DMS53 (cell line): ENCODE results near the gene RNF169.
"Not testable (repeated sequence)": the region's sequence is repeated elsewhere in the genome, so short reads cannot be mapped to it uniquely, and the experiment has no call there.

Experiments
- DNase-seq: peaks from one replicate; lab custom pipeline; 2025; lab: John Stamatoyannopoulos, UW

Gene RNF169

DNA sequence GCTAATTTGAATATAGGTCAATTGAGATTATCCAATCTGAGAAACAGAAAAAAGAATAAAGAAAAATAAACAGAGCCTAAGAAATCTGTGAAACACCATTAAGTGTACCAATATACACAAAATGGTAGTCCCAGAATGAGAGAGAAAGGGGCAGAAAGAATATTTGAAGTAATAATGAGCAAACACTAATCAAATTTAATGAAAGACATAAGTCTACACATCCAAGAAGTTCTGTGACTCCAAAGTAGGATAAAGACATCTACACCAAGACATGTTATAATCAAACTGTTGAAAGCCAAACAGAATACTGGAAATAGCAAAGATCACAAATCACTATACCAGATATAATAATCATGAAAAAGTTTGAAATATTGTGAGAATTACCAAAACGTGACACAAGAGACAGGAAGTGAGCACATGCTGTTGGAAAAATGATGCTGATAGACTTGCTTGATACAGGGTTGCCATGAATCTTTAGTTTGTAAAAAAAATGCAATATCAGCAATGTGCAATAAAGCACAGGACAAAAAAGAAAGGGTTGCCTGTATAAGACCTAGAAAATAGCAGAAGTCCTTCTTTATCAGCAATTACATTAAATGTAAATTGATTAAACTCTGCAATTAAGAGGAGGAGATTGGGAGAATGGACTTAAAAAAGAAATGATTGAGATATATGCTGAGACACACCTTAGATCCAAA is 75.8 kb downstream of the RNF169 start:
- no peak for DNase-seq

DNA sequence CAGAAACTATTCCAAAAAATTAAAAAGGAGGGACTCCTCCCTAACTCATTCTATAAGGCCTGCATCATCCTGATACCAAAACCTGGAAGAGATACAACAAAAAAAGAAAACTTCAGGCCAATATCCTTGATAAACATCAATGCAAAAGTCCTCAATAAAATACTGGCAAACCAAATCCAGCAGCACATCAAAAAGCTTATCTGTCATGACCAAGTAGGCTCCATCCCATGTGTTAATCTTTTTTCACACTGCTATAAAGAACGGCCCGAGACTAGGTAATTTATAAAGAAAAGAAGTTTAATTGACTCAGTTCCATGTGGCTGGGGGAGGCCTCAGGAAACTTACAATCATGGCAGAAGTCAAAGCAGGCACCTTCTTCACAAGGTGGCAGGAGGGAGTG is 76.9 kb downstream of the RNF169 start:
- DNase-seq: not testable (repeated sequence)

- DNase-seq: peak; percentile 59
Observed at GRCh38 chr11:74826901-74827300, 78.3 kb downstream of the RNF169 start.

DNA sequence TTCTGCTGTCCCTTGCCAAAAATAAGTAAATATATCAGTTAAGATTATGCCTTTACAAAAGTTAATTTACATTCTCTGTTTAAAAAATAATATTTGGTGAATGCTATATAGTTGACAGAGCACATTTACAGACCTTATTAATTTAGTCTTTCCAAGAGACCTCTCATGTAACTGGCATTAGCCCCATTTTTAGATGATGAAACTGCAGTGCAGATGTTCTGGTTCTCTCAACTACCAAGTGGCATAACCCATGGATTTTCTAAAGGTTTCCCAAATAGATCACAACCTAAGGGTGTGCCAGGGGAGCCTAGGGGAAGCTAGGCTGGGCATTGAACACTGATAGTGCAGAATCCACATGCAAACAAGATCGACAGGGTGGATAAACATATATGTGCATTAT is 88.5 kb downstream of the RNF169 start:
- no peak for DNase-seq

GRCh38 chr11:74838188-74838587 is 89.5 kb downstream of the RNF169 start:
- no peak for DNase-seq

- no peak for DNase-seq
Observed at GRCh38 chr11:74839446-74839845, 90.8 kb downstream of the RNF169 start.

GRCh38 chr11:74839971-74840370 is 91.3 kb downstream of the RNF169 start:
- no peak for DNase-seq

GRCh38 chr11:74840486-74840885 is 91.8 kb downstream of the RNF169 start:
- DNase-seq: no peak

GRCh38 chr11:74842967-74843366 is 94.3 kb downstream of the RNF169 start:
- no peak for DNase-seq

GRCh38 chr11:74844072-74844471 is 95.4 kb downstream of the RNF169 start:
- no peak for DNase-seq

- no peak for DNase-seq
Observed at GRCh38 chr11:74844865-74845264, 96.2 kb downstream of the RNF169 start.

GRCh38 chr11:74845978-74846517 is 97.4 kb downstream of the RNF169 start:
- DNase-seq: no peak

DNA sequence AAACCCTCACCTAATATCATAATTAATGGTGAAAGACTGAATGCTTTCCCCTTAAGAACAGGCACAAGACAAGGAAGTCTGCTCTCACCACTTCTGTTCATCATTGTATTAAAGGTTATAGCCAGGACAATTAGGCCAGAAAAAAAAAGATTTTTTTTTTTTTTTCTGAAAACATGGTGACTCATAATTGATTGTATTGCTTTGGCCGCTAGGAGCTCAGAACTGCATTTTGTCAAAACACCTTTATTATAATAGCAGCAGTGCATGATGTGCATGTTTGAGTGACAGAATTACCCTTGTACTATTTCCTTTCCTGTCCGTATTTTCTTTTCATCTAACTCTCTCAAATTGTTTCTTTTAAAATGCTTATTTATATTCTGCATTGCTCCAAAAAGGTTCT is 98.1 kb downstream of the RNF169 start:
- DNase-seq: peak; percentile 65

DNA sequence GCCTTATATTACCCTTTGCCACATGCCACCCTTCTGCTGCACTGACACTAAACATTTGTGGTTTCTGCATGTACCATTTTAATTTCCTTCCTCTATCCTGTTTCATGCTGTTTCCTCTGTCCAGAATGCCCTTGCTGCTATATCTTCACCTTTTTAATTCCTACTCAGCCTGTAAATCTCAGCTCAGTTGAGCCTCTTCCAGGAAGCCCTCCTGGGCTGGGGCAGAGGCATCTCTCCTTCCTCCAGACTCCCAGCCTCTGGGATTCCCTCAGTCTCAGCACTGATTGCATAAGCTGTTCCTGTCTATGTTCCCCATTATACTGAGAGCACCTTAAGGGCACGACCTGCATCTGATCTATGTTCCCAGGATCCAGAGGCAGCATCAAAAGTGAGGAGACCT is 98.7 kb downstream of the RNF169 start:
- DNase-seq: no peak

DNA sequence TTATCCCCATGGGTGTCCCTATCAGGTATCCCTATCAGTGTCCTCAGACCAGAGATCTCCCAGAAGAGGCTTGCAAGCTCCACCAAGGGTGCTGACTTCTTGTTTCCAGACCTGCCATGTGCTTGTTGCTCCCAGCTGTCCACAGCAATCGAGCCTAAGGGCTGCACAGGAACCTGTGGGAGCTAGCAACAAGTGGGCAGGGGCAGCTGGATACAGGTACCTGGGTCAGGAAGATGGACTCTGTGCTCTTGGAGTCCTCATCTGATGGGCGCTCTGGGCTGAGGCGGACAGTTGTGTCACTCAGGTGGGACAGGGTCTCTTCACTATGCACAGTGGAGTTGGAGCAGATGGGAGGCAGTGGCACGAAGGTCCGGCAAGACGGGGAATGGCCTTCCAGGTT is 99.2 kb downstream of the RNF169 start:
- DNase-seq: no peak

- DNase-seq: no peak
Observed at GRCh38 chr11:74849525-74850391, 101.1 kb downstream of the RNF169 start.

- DNase-seq: no peak
Observed at GRCh38 chr11:74853223-74853622, 104.6 kb downstream of the RNF169 start.

DNA sequence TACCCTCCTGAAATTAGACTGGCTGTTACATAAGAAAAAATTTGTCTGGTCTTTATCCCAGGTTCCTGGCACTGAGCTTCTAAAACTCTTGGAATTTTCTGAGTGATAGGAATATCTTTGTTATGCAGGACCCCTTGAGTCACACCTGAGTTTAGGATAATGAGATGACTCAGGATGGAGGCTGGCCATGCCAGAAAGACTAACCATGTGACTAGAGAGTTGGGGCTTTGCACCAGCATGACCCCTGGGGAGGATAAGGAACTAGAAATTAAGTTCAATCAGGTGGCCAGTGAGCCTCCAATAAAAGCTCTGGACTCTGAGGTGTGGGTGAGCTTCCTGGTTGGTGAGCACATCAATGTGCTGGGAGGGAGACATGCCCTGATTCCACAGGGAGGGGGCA is 112.1 kb downstream of the RNF169 start:
- DNase-seq: no peak

DNA sequence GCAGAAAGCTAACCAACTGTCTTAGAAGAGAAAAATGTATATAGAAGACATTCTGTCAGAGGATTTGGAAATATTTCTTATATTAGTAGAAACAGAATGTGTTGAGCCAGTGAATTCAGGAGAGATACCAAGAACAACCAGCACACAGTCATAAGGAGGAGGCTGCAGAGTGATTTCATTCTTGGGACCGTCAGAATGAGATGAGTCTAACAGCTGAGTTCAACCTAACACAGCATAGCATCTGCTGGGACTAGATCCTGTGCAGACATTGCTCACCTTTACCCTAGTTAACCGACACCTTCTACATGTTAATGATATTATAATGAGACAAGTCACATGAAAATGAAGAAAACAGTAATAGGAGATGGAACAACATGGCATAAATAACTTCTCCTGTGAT is 114.8 kb downstream of the RNF169 start:
- DNase-seq: no peak

- DNase-seq: no peak
Observed at GRCh38 chr11:74866557-74866956, 117.9 kb downstream of the RNF169 start.

DNA sequence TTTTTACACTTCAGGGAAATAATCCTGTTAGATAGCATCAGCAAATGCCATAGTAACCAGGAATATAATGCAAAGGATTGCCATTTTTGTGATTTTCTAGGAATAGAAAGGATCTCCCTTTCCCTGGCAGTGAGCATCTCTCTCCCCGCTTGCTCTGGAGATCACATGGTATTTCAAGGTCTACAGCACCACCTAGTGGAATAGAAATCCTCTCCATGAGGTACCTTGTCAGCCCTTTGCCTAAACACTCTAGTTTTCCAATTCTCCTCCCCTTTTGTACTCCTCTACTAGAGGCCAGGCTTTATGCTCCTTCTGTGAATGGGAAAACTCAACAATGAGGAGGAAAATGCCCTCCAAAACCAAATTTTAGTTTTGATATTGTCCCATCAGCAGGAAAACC is 121.8 kb downstream of the RNF169 start:
- peak; percentile 89 for DNase-seq

DNA sequence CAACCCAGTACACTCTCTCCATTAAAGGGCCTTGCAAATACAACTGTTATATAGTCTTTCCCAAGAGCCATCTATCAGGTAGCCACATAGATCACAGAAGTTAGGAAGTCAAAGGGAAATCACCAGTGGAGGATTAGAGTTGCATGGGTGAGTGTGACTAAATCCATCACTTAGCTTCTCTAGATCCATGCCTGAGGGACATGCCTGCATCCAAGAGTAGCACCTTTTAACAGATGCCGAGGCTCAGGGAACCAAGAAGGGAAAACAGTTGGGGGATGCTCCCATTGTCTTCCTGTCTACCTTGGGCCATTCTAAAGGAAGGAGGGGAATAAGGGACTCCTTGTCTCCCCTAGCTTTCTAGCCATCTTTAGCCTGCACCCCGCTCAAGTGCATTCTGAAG is 122.4 kb downstream of the RNF169 start:
- DNase-seq: peak; percentile 46

- peak; percentile 79 for DNase-seq
Observed at GRCh38 chr11:74877132-74877531, 128.5 kb downstream of the RNF169 start.
